ENCODE measurements around the gene CDC42BPA. TPM values are rescaled to one million over a fixed set of nuclear protein-coding genes. Genes with fewer than 3 reads are reported as not detected.

CDC42BPA gene
- total and polyA plus RNA-seq, 2 of the 8 experiments (the other 6 are each of a cell fraction or from before 2014, with no cell fraction given), result 7.1 to 28.5 TPM

- TF ChIP-seq SAP30 (IDR thresholded peaks at IDR 0.05; ENCODE audit: insufficient read depth, insufficient replicate concordance, low read length), result no peak
Observed at GRCh38 chr1:227300682-227301081, 17.6 kb downstream of the CDC42BPA start (continued).

Measured in H1 (cell line).